Glutamatergic neuron (in vitro differentiated cells): Measurements from ENCODE around the gene TRIM32. TPM values are rescaled to one million over a fixed set of nuclear protein-coding genes. Genes with fewer than 3 reads are reported as not detected.
A peak's percentile ranks its signal among the peaks of the same experiment; 100 is the strongest.
"Not testable (repeated sequence)": the region's sequence is repeated elsewhere in the genome, so short reads cannot be mapped to it uniquely, and the experiment has no call there.

Experiments
- DNase-seq: peaks from one replicate; pipeline ENCODE4 v3.0.0; 2022
- H3K27ac Mint-ChIP-seq: one replicate; pipeline ENCODE4 v1.8.0; 2020; ENCODE audit warnings: mild to moderate bottlenecking, mixed read lengths, inconsistent platforms; ENCODE audit not compliant: unreplicated experiment
- H3K27me3 Mint-ChIP-seq: one replicate; pipeline ENCODE4 v1.8.0; 2020; ENCODE audit warnings: mild to moderate bottlenecking, moderate library complexity, mixed read lengths, inconsistent platforms; ENCODE audit not compliant: unreplicated experiment
- H3K36me3 Mint-ChIP-seq: one replicate; pipeline ENCODE4 v1.8.0; 2020; ENCODE audit warnings: mild to moderate bottlenecking, mixed read lengths, inconsistent platforms; ENCODE audit not compliant: unreplicated experiment
- H3K4me1 Mint-ChIP-seq: one replicate; pipeline ENCODE4 v1.8.0; 2020; ENCODE audit warnings: mild to moderate bottlenecking, low read depth, mixed read lengths, inconsistent platforms; ENCODE audit not compliant: unreplicated experiment
- H3K4me3 Mint-ChIP-seq: one replicate; pipeline ENCODE4 v1.8.0; 2020; ENCODE audit warnings: mild to moderate bottlenecking, mixed read lengths, inconsistent platforms; ENCODE audit not compliant: unreplicated experiment
- H3K9me3 Mint-ChIP-seq: one replicate; pipeline ENCODE4 v1.8.0; 2020; ENCODE audit warnings: mild to moderate bottlenecking, moderate library complexity, mixed read lengths, inconsistent platforms; ENCODE audit not compliant: unreplicated experiment
- total RNA-seq: library from RNA; stranded (reverse); fragmentation: NEBNext Ultra II Directional; extraction: Animal tissue kit (Norgen Biotek cat#: 25700); gene quantifications from one replicate; pipeline ENCODE4 v1.2.1, GENCODE V29; 2021; ENCODE audit not compliant: unreplicated experiment
- TF ChIP-seq, protein P1 (sequence below): fragments of 200-600 bp; sonication (generic); IDR thresholded peaks from one replicate; pipeline ENCODE4 v1.5.0; 2021; ENCODE audit not compliant: partially characterized antibody, unreplicated experiment

The TRIM32 gene
- total RNA-seq, 1 donor from 2014 or later = 14.3 TPM

DNA sequence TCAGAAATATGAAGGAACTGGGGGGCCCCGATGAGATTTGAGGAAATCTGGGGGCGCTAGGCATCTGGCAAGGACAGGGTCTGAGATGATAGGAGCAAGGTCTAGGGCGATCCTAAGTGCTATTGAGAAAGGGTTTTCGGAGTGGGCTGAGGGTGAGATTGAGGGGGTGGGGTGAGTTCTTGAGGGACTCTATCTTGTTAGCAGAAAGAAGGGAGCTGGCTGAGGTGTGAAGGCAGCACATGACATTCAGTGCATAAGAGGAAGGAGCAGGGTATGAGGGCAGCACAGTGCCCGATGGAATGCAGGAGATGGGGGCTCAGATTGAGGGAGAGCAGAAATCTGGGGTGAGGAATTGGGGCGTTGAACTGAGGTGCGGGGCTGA, 640 bp downstream of the TRIM32 start:
- Mint-ChIP-seq H3K9me3 (peaks cover 9% of the 10 kb centered on the region), H3K4me3 (peak overlapping the region; percentile 84), H3K27ac (peak overlapping the region; percentile 65), H3K36me3 (peaks cover 5% of the 10 kb centered on the region), H3K4me1 (peaks cover 13% of the 10 kb centered on the region), H3K27me3 (peaks cover 4% of the 10 kb centered on the region)
- no peak for DNase-seq
- TF ChIP-seq, protein P1, sequence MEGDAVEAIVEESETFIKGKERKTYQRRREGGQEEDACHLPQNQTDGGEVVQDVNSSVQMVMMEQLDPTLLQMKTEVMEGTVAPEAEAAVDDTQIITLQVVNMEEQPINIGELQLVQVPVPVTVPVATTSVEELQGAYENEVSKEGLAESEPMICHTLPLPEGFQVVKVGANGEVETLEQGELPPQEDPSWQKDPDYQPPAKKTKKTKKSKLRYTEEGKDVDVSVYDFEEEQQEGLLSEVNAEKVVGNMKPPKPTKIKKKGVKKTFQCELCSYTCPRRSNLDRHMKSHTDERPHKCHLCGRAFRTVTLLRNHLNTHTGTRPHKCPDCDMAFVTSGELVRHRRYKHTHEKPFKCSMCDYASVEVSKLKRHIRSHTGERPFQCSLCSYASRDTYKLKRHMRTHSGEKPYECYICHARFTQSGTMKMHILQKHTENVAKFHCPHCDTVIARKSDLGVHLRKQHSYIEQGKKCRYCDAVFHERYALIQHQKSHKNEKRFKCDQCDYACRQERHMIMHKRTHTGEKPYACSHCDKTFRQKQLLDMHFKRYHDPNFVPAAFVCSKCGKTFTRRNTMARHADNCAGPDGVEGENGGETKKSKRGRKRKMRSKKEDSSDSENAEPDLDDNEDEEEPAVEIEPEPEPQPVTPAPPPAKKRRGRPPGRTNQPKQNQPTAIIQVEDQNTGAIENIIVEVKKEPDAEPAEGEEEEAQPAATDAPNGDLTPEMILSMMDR = no peak

DNA sequence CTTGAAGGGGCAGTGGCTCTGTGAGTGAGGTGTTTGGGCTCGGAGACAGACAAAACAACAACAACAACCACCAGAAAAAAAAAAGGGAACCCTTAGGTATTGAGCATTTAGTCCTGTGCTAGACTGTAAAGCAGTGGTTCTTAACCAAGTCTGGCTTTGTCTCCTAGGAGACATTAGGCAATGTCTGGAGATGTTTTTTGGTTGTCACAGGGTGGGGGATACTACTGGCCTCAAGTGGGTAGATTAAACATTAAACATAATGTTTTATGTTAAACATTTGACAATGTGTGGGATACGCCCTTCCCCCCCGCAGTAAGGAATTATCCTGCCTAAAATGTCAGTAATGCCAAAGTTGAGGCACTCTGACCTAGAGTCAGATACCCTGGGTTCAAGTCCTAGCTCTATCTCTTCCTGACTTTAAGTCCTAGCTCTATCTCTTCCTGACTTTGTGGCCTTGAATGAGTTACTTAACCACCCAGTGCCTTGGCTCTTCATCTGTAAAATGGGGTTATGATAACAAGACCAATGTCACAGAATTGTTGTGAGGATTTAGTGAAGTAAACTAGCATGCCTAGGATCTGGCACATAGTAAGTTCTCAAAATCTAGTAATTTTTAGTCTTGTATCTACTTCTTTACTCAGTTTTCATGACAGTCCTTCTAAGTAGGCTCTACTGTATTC, 1.8 kb downstream of the TRIM32 start:
- DNase-seq = no peak
- TF ChIP-seq, protein P1 = no peak
- Mint-ChIP-seq H3K27ac (no peak overlapping the region), H3K36me3 (peaks cover 5% of the 10 kb centered on the region), H3K9me3 (peaks cover 8% of the 10 kb centered on the region), H3K27me3 (peaks cover 4% of the 10 kb centered on the region), H3K4me1 (peaks cover 13% of the 10 kb centered on the region), H3K4me3 (peak overlapping the region; percentile 37)

DNA sequence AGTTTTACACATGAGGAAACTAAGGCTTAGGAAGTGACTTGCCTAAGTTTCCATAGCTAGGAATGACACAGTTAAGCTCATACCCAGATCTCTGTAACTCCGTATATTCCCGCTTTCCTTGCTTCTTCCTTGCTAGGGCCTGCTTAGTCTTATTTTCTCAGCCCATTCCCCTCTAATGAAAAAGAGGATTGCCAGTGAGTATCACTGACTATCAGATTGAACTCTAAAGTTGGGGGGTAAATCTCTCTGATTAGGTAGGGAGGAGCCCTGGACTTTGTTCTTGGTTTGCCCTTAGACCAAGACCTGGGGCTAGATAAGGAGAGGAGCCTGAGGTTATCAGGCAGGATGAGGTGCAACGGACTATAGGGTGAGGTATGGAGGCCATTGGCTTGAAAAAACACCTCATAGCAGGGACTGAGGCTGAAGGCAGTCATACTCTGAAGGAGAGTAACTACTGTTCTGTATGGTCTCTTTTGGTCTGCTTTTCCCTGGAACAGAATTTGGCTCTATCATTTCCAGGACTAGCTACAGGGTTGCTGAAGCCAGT, 2.5 kb downstream of the TRIM32 start:
- TF ChIP-seq, protein P1 = no peak
- Mint-ChIP-seq H3K27ac (no peak overlapping the region), H3K4me3 (no peak overlapping the region), H3K4me1 (peaks cover 13% of the 10 kb centered on the region), H3K27me3 (peaks cover 4% of the 10 kb centered on the region), H3K9me3 (peaks cover 7% of the 10 kb centered on the region), H3K36me3 (peaks cover 2% of the 10 kb centered on the region)
- no peak for DNase-seq

DNA sequence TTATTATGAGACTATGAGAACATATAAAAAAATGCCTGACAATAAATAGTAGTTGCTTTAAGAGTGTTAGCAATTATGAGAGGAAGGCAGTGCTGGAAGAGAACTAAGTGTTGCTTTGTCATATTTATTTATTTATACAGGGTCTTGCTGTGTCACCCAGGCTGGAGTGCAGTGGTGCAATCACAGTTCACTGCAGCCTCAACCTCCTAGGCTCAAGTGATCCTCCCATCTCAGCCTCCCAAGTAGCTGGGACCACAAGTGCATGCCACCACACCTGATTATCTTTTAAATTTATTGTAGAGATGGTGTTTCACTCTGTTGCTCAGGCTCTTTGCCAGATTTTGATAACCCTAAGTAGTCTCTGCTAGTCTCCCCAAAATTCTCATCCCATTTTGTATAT, 3.7 kb downstream of the TRIM32 start:
- H3K9me3 Mint-ChIP-seq, H3K27ac Mint-ChIP-seq, H3K36me3 Mint-ChIP-seq, H3K27me3 Mint-ChIP-seq, H3K4me1 Mint-ChIP-seq, H3K4me3 Mint-ChIP-seq, DNase-seq: not testable (repeated sequence)

DNA sequence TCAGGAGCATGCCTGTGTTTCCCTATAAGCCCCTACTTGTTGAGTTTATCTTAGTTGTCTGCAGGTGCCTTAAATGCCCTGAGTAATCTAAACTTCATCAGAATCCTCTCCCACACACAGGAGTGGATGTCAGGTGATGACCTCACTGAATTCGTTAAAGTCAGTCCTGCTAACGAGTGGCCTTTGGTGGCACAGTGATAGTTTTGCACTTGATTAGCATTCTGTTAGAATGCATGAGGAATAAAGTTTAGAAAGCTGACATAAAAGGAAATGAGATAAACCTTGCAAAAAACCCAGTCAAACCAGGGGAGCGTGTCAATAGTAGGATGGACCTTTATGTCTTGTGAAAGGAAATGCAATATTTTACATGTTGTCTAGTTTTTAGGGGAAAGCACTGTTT, 4.5 kb downstream of the TRIM32 start:
- TF ChIP-seq, protein P1 = no peak
- Mint-ChIP-seq H3K4me3 (no peak overlapping the region), H3K9me3 (peaks cover 4% of the 10 kb centered on the region), H3K4me1 (peaks cover 10% of the 10 kb centered on the region), H3K36me3 (no peaks in the 10 kb centered on the region), H3K27me3 (peaks cover 8% of the 10 kb centered on the region), H3K27ac (no peak overlapping the region)
- no peak for DNase-seq
